GM12875 (cell line): ENCODE data around the gene LZTS3.
"Not testable (repeated sequence)": the region's sequence is repeated elsewhere in the genome, so short reads cannot be mapped to it uniquely, and the experiment has no call there.

Experiments used
- H3K4me3 ChIP-seq: one replicate; pipeline ENCODE4 v1.5.1; 2011; ENCODE audit warnings: low read depth, low read length, control low read depth
- TF ChIP-seq, protein P1 (sequence below): IDR thresholded peaks from 2 replicates; pipeline ENCODE4 v1.5.1; 2011; ENCODE audit warnings: low read depth, mild to moderate bottlenecking, control low read depth, inconsistent platforms, low read length, moderate library complexity, borderline replicate concordance; ENCODE audit not compliant: insufficient read depth

The LZTS3 gene

DNA sequence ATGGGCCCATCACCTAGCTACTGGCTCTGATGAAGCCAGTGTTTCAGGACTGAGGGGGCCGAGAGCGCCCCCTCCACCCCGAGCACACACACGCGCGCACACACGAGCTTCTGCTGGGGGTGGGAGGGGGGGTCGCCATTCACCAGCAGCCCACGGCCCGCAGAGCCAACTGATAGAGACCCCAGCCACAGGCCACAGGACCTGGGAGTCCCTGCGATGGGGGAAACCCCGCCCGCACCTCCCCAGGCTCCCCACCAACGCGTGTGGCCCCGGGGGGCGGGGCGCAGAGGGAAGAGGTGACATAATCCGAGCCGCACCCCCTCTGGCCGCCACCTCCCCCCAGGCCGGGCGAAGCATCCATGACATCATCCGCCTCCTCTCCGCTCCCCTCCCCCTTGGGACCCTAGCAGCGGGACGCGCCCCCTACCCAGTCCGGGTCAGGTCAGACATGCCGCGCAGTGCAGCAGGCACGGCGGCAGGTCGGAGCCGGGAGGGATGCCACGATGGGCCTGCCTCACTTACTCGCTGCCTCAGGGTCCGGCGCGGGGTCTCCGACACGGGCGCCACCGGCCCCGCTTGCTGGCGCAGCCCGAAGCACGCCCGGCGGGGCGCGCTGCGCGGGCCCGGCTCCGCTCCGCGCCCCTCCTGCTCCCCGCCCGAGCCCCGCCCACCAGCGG lies at the start of gene LZTS3:
LZTS3 (minus strand) TSS at position 617 of the 677 bp plus-strand sequence. CDS start 6,386 bp downstream, outside the sequence.
- H3K4me3 ChIP-seq, result peak within 1 kb of the TSS; percentile 68
- TF ChIP-seq, protein P1, sequence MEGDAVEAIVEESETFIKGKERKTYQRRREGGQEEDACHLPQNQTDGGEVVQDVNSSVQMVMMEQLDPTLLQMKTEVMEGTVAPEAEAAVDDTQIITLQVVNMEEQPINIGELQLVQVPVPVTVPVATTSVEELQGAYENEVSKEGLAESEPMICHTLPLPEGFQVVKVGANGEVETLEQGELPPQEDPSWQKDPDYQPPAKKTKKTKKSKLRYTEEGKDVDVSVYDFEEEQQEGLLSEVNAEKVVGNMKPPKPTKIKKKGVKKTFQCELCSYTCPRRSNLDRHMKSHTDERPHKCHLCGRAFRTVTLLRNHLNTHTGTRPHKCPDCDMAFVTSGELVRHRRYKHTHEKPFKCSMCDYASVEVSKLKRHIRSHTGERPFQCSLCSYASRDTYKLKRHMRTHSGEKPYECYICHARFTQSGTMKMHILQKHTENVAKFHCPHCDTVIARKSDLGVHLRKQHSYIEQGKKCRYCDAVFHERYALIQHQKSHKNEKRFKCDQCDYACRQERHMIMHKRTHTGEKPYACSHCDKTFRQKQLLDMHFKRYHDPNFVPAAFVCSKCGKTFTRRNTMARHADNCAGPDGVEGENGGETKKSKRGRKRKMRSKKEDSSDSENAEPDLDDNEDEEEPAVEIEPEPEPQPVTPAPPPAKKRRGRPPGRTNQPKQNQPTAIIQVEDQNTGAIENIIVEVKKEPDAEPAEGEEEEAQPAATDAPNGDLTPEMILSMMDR, result 0 out of 2 replicates have a peak, but pooled peaks have one; percentile 11

DNA sequence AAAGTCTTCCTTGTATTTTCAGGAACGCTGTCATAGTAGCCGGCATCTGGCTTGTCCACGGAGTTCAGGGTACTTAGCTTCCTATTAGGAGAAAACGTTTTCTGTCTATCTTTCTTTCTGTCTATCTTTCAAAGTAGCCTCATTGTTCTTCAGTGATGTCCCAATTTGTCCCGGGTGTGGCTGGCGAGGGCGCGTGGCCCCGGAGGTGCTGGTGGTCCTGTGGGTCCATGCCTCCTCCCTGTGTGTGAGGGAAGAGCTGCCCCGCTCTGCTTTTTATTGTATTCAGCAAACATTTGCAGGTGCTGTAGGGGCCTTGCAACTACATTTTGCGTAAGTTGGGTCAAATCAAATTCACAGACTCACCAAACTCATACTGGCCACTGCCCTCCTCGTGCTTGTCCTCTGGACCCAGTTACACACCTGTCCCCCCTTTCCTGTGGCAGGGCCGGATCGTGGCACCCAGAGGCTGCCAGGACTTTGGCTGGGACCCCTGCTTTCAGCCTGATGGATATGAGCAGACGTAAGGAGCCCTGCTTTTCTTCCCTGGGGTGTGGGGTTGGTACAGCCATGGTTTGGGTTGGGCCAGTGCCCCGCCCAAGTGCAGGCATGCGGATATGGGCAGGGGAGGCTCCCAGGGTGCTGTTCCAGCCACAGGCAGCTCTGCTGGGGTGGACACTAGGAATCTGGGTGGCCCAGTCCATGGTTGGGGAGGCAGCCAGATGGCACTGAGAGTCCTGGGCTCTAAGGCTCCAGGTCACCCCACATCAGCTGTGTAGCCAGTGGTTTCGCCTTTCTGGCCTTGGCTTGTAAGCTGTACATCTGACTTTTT lies 48.3 kb upstream of the LZTS3 start:
- TF ChIP-seq, protein P1, result no peak

DNA sequence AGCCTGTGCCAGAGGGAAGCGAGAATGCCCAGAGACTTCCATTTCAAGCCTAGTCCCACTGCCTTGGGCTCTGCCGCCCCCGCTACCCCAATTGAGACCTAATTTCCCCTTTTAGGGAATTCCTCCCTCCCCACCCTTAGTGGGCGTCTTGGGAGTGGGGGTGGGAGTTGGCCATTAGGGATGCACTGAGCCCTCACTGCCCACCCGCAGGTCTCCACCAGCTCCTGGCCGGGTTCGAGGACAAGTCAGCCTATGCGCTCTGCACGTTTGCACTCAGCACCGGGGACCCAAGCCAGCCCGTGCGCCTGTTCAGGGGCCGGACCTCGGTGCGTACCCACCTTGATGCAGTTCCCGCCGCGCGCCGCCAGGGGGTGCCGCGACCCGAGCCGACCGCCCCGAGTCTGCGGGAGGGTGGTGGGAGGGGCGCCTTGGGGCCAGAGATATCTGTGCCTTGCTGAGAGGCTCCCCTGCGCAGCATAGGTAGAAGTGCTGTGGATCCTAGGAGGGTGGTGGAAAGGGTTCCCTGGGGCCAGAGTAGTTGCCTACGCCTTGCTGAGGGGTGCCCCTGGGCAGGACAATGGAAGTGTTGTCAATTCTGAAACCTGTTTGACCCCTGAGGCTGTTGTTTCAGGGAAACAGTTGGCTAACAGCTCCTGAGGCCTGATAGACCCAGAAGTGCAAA lies 45.1 kb upstream of the LZTS3 start:
- TF ChIP-seq, protein P1, result peak; percentile 94
- no peak overlapping the region for H3K4me3 ChIP-seq

More for the DNA sequence above, 48.3 kb upstream of the LZTS3 start:
- no peak overlapping the region for H3K4me3 ChIP-seq

DNA sequence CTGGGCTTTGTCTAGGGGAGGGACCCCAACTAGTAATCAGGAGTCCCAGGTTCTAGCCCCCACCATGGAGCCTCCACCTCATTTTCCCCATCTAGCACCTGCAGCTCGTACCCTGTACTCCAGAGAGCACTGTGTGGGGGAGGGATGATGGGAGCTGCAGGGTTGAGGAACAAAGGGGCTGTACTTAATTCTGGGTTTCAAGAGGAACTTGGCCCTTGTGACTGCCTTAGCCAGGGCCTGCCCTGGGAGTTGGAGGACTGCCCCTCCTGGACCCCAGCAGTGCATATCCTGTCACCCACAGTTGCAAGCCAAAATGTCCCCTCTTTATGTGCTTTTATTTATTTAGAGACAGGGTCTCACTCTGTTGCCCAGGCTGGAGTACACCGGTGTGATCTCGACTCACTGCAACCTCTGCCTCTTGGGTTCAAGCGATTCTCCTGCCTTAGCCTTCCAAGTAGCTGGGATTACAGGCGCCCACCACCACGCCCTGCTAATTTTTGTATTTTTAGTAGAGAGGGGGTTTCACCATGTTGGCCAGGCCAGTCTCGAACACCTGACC lies 42.1 kb upstream of the LZTS3 start:
- not testable (repeated sequence) for H3K4me3 ChIP-seq

DNA sequence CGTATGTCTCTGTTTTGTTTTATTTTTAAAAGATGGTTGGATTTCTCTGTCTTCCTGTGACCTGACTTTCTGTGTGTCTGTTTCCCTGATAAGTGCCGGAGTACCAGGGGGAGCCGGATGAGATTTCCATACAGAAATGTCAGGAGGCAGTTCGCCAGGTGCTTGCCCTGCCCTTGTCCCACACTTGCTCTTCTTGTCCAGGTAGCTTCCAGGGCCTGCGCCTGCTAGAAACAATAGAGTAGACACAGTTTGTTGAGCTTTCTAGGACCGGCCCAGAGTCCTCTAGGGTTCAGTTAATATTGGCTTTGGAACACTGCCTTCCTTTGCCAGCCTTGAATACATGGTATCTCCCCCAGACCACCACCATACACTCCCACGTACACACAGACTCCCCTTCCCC lies 39.9 kb upstream of the LZTS3 start:
- H3K4me3 ChIP-seq, result no peak overlapping the region
- TF ChIP-seq, protein P1, result no peak

DNA sequence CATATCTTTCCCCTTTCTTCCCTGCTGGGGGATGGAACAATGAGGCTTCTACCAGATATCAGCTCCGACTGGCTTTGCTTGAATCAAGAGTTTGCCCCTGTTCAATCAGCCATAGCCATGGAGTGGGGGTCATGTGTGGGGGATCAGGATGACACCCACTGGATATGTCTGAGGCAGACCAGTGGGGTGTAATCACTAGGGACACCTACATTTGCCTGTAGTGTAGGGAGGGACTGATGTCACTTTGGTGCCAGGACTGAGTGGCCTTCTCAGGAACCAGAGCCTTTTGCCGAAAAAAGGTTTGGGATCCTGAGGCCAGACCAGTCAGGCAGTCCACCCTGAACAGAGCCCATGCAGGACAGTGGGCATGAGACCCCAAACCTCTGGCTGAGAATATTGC lies 37.0 kb upstream of the LZTS3 start:
- TF ChIP-seq, protein P1, result no peak
- H3K4me3 ChIP-seq, result peak overlapping the region; percentile 71

DNA sequence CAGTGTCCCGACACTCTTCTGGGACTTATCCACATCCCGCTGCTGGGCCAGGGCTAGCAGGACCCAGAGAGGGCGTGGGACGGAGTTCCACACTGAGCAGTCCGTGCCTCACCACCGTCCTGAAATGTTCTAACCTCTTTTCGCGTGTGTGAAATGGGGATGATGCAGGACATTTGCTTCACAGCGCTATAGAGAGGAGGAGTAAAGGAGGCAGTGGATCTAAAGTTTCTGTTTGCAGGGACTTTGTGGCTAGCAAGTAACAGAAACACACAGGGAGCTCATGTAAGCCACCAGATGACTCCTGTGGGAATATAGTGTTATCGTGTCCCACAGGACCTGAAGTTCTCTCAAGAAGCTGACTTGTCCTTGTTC lies 36.6 kb upstream of the LZTS3 start:
- TF ChIP-seq, protein P1, result no peak
- H3K4me3 ChIP-seq, result peak overlapping the region; percentile 71
